ENCODE data around the gene VPS11. TPM values are rescaled to one million over a fixed set of nuclear protein-coding genes. Genes with fewer than 3 reads are reported as not detected.

VPS11 gene
- total RNA-seq, 1 donor from 2014 or later = 45.6 TPM

DNA sequence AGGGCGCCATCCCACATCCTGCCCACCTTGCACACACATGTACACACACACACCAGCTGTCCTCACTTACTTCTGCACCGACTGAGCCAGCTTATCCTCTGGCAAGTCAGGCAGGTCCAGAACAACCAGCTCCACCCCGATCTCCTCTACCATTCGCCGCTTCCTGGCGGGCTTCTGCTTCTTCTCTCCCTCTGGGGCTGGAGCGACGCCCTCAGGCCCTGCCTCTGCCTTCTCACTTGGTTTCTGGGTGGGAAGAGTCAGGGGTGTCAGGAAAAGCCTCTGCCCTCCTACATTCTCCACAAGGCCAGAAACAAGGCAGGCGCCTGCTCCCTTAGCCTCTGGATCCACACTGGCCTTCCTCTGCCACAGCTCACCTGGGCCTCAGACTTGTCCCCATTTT is 19.0 kb upstream of the VPS11 start:
- Histone ChIP-seq H3K4me1 (no peaks in the 10 kb centered on the region), H3K9me3 (no peaks in the 10 kb centered on the region), H3K27me3 (ENCODE audit: low read depth) (no peaks in the 10 kb centered on the region), H3K4me3 (no peak overlapping the region), H3K36me3 (peaks cover 94% of the 10 kb centered on the region), H3K27ac (no peak overlapping the region)
- TF ChIP-seq, protein P1, sequence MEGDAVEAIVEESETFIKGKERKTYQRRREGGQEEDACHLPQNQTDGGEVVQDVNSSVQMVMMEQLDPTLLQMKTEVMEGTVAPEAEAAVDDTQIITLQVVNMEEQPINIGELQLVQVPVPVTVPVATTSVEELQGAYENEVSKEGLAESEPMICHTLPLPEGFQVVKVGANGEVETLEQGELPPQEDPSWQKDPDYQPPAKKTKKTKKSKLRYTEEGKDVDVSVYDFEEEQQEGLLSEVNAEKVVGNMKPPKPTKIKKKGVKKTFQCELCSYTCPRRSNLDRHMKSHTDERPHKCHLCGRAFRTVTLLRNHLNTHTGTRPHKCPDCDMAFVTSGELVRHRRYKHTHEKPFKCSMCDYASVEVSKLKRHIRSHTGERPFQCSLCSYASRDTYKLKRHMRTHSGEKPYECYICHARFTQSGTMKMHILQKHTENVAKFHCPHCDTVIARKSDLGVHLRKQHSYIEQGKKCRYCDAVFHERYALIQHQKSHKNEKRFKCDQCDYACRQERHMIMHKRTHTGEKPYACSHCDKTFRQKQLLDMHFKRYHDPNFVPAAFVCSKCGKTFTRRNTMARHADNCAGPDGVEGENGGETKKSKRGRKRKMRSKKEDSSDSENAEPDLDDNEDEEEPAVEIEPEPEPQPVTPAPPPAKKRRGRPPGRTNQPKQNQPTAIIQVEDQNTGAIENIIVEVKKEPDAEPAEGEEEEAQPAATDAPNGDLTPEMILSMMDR (IDR thresholded peaks at IDR 0.05) = no peak
- ATAC-seq = no peak
- no peak for DNase-seq
- intact Hi-C loops (cut with DNase I) = no loop called here

DNA sequence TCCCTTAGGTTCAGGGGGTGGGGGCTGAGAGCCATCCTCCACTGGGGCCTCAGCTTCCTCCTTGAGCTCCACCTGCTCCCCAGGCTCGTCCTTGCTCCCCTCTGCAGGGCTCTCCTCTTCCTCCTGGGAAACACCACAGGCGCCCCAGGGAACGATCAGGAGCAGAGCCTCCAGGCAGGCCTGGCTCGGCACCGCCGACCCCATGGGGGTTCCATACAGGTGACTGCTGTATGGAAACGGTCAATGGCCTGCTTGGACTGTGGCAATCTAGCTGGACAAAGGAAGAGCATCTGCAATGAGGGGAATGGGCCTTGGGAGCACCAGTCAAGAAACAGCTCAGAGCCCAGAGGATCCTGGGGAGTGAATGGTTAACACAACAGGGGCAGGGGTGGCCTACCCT is 18.5 kb upstream of the VPS11 start:
- no peaks in the 10 kb centered on the region for H3K27me3 ChIP-seq (ENCODE audit: low read depth)
- TF ChIP-seq, protein P1 (IDR thresholded peaks at IDR 0.05) = no peak
- no peak for ATAC-seq
- H3K4me1 ChIP-seq = no peaks in the 10 kb centered on the region
- H3K9me3 ChIP-seq = no peaks in the 10 kb centered on the region
- DNase-seq = no peak
- no peak overlapping the region for H3K4me3 ChIP-seq
- intact Hi-C loops (cut with DNase I) = no loop called here
- no peak overlapping the region for H3K27ac ChIP-seq
- peaks cover 98% of the 10 kb centered on the region for H3K36me3 ChIP-seq

DNA sequence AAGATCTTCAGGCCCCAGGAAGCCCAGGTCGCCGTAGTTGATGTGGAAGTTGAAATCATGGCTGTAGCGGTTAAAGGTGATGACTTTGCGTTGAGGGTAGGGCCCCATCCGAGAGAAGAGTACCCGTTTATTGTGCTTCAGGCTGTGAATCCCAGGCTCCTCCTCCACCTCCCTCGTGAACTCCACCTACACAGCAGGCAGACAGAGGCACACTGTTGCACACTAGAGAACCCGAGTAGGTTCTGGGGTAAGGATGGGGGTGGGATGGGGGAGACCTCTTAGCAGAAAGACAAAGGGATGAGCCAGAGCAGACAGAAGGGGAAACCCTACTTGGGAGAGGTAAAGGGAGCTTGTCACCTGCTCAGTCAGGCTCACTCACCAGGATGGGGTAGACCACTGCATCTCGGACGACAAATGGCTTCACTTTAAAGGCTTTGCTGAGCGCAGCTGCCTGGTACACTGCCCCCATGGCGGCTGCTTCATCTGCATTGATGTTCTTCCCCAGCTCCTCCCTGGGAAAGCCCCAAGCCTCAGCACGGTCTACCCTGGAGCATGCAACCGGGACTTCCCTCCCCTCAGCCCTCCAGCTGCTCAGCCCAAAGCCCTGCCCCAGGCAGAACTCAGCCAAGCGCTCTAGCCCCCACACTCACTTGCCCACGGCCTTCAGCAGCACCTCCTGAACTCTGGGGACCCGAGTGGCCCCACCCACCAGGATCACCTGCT is 16.0 kb upstream of the VPS11 start:
- no peak for ATAC-seq

DNA sequence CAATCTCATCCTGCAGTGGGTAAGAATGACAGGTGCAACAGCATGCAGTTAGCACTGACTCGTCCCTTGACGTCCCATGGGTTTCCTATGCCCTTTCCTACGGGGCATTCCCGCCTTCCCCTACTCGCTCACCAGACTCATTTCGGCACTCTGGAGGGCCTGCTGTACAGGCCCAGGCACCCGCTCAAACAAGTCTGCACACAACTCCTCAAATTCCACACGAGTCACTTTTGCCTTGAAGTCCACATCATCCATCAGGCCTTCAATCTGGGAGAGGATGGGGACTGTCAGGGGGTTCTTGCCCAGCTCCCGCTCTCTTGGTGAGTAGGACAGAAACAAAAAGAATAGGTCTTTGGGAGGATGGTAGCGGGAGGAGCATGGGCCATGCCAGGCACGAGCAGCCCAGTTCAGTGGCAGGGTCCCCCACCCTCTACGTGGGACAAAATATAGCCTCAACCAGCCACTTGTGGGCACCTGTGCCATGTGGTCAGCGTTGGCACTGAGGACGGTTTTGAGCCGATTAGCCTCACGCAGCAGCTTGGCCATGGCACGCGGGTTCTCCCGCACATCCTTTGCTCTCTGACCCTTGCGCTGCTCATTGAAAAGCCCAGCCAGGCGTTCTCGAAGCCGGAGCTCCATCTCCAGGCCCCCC is 15.3 kb upstream of the VPS11 start:
- TF ChIP-seq, protein P1 (IDR thresholded peaks at IDR 0.05) = no peak
- intact Hi-C loops (cut with DNase I) = no loop called here
- H3K9me3 ChIP-seq = no peaks in the 10 kb centered on the region
- no peak for DNase-seq
- peaks cover 82% of the 10 kb centered on the region for H3K36me3 ChIP-seq
- H3K27ac ChIP-seq = no peak overlapping the region
- H3K4me1 ChIP-seq = peaks cover 15% of the 10 kb centered on the region
- ATAC-seq = no peak
- H3K27me3 ChIP-seq (ENCODE audit: low read depth) = no peaks in the 10 kb centered on the region
- H3K4me3 ChIP-seq = no peak overlapping the region

More for the DNA sequence above, 16.0 kb upstream of the VPS11 start:
- DNase-seq = no peak
- H3K27ac ChIP-seq = no peak overlapping the region
- intact Hi-C loops (cut with DNase I) = no loop called here
- H3K4me1 ChIP-seq = peaks cover 15% of the 10 kb centered on the region
- TF ChIP-seq, protein P1 (IDR thresholded peaks at IDR 0.05) = no peak
- peaks cover 89% of the 10 kb centered on the region for H3K36me3 ChIP-seq
- no peaks in the 10 kb centered on the region for H3K9me3 ChIP-seq
- H3K27me3 ChIP-seq (ENCODE audit: low read depth) = no peaks in the 10 kb centered on the region
- H3K4me3 ChIP-seq = no peak overlapping the region

DNA sequence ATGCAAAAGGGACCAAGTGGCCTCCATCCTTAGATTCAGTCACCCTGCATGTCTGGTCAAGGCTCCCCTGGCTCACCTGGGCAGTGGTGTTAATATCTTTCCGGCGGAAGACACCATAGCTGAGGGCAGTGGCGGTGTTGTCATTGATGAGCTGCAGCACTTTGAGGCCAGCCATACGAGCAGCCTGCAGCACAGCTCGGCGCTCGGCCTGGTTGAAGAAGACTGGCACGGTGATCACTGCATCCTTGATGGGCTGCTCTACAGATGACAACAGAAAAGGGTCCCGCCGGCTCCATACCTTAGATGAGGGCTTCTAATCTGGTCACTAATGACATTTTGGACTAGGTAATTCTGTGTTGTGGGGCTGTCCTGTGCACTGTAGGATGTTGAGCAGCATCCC is 13.2 kb upstream of the VPS11 start:
- Histone ChIP-seq H3K9me3 (no peaks in the 10 kb centered on the region), H3K27me3 (ENCODE audit: low read depth) (no peaks in the 10 kb centered on the region), H3K4me3 (no peak overlapping the region), H3K36me3 (peaks cover 61% of the 10 kb centered on the region), H3K27ac (no peak overlapping the region), H3K4me1 (peaks cover 25% of the 10 kb centered on the region)
- TF ChIP-seq, protein P1 (IDR thresholded peaks at IDR 0.05) = no peak
- DNase-seq (no peak), ATAC-seq (no peak)
- intact Hi-C loops (cut with DNase I) = no loop called here

Data from lower lobe of right lung (tissue), 2 donors.